GM12891 (cell line): ENCODE results near the gene ZNF438.

ENCODE experiments used
- DNase-seq: peaks from one replicate; pipeline ENCODE4 v3.0.0; 2011; ENCODE audit warnings: low spot score; ENCODE audit not compliant: insufficient read length
- FAIRE-seq: peaks from 2 replicates; lab custom pipeline; 2011; peaks lifted over from hg19 to GRCh38; lab: Jason Lieb, UNC
- PAX5 ChIP-seq: IDR thresholded peaks from 2 replicates; pipeline ENCODE4 v1.6.1; 2011; ENCODE audit warnings: low read length, moderate library complexity, mild to moderate bottlenecking; ENCODE audit not compliant: insufficient read depth, severe bottlenecking
- POLR2A ChIP-seq: IDR thresholded peaks from 2 replicates; pipeline ENCODE4 v1.6.1; 2011; ENCODE audit warnings: low read depth, low read length, control low read depth
- POLR2AphosphoS5 ChIP-seq: IDR thresholded peaks from 2 replicates; pipeline ENCODE4 v1.6.1; 2011; ENCODE audit warnings: low read depth, low read length, control low read depth
- POU2F2 ChIP-seq: IDR thresholded peaks from 2 replicates; pipeline ENCODE4 v1.6.1; 2011; ENCODE audit warnings: low read depth, mild to moderate bottlenecking, control low read depth, low read length, moderate library complexity
- SPI1 ChIP-seq: IDR thresholded peaks from 2 replicates; pipeline ENCODE4 v1.6.1; 2011; ENCODE audit warnings: low read depth, low read length, control low read depth
- TAF1 ChIP-seq: IDR thresholded peaks from 2 replicates; pipeline ENCODE4 v1.6.1; 2011; ENCODE audit warnings: low read depth, low read length, control low read depth

Gene ZNF438

GRCh38 chr10:30870896-30871295 lies 160.8 kb downstream of the ZNF438 start:
- TF ChIP-seq POLR2A, result no peak
- no peak for TF ChIP-seq SPI1
- no peak for TF ChIP-seq POLR2AphosphoS5
- no peak for TF ChIP-seq PAX5
- no peak for TF ChIP-seq POU2F2
- TF ChIP-seq TAF1, result no peak
- DNase-seq (no peak), FAIRE-seq (no peak)

- FAIRE-seq (no peak), DNase-seq (no peak)
- no peak for TF ChIP-seq TAF1
- TF ChIP-seq POLR2AphosphoS5, result no peak
- no peak for TF ChIP-seq POU2F2
- TF ChIP-seq POLR2A, result no peak
- no peak for TF ChIP-seq SPI1
- TF ChIP-seq PAX5, result no peak
Measured at GRCh38 chr10:30869566-30869965, 162.1 kb downstream of the ZNF438 start.

GRCh38 chr10:30868611-30869010 lies 163.1 kb downstream of the ZNF438 start:
- TF ChIP-seq POU2F2 (no peak), SPI1 (no peak), TAF1 (no peak), PAX5 (no peak), POLR2A (no peak), POLR2AphosphoS5 (no peak)
- FAIRE-seq (no peak), DNase-seq (no peak)

- TF ChIP-seq POLR2AphosphoS5 (no peak), PAX5 (no peak), POU2F2 (no peak), POLR2A (no peak), TAF1 (no peak), SPI1 (no peak)
- no peak for DNase-seq
- FAIRE-seq, result no peak
Measured at GRCh38 chr10:30866896-30867295, 164.8 kb downstream of the ZNF438 start.

- TF ChIP-seq POLR2A (no peak), SPI1 (no peak), TAF1 (no peak), POU2F2 (no peak)
- FAIRE-seq (no peak), DNase-seq (no peak)
Measured at GRCh38 chr10:30865141-30865926, 166.3 kb downstream of the ZNF438 start.

GRCh38 chr10:30863516-30864210 lies 168.0 kb downstream of the ZNF438 start:
- TF ChIP-seq PAX5 (no peak), TAF1 (no peak), SPI1 (no peak), POU2F2 (no peak), POLR2A (no peak), POLR2AphosphoS5 (no peak)
- DNase-seq, result no peak
- no peak for FAIRE-seq

GRCh38 chr10:30862486-30862885 lies 169.2 kb downstream of the ZNF438 start:
- FAIRE-seq, result no peak
- TF ChIP-seq SPI1 (no peak), POLR2AphosphoS5 (no peak)
- no peak for DNase-seq

- no peak for TF ChIP-seq POLR2A
- TF ChIP-seq PAX5, result no peak
- no peak for TF ChIP-seq POLR2AphosphoS5
- no peak for TF ChIP-seq SPI1
- no peak for DNase-seq
- FAIRE-seq, result no peak
Measured at GRCh38 chr10:30861976-30862375, 169.7 kb downstream of the ZNF438 start.

- DNase-seq, result no peak
- no peak for FAIRE-seq
- TF ChIP-seq PAX5 (no peak), TAF1 (no peak)
Measured at GRCh38 chr10:30861221-30861620, 170.4 kb downstream of the ZNF438 start.

GRCh38 chr10:30858499-30858898 lies 173.2 kb downstream of the ZNF438 start:
- no peak for TF ChIP-seq POLR2AphosphoS5
- no peak for TF ChIP-seq SPI1
- TF ChIP-seq POU2F2, result no peak
- no peak for TF ChIP-seq POLR2A
- no peak for TF ChIP-seq TAF1
- TF ChIP-seq PAX5, result no peak

More at GRCh38 chr10:30858499-30858898, 173.2 kb downstream of the ZNF438 start:
- FAIRE-seq, result peak; percentile 26
- no peak for DNase-seq
